ENCODE measurements around the gene TNRC6C. TPM values are rescaled to one million over a fixed set of nuclear protein-coding genes. Genes with fewer than 3 reads are reported as not detected.

Gene TNRC6C
- total RNA-seq, 2 donors from 2014 or later, result 21.1 to 24.5 TPM

DNA sequence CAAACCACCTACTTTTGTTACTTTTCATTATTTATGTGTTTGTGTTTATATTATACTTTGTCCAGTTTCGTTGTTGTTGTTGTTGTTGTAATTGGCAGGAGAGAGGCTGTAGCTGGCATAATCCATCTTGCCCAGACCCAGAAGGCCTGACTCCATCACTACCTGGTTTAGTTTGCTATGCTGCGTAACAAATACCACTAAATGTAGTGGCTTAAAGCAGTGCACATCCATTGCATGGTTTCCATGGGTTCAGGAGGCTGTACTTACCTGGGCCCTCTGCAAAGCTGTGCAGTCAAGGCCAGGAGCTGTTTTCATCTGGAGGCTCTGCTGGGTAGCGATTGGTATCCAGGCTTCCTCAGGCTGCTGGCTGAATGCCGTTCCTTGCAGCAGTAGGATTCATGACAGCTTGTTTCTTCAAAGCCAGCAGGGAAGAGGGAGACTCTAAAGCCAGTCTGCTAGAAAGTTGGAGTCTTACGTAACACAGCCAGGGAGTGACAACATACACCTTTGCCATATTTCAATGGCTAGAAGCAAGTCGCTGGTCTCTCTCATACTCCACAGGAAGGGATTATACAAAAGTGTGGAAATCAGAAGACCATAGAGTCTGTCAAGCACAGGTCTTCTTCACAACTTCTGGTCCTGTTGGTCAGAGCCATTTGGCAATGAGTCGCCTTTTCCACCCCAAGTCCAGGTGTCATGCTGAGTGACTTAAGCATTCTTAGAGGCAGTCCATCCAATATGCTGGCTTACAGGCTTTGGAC, 41.1 kb downstream of the TNRC6C start:
- DNase-seq (no peak), ATAC-seq (peak in 1 of 2 donors; percentile 31)
- intact Hi-C loops (cut with DNase I), result loop anchor here (5.0 to 10.0 kb wide), 2 partner anchors 37 to 455 kb away; no protein-coding TSS in a partner anchor

GRCh38 chr17:78000341-78000740, 41.8 kb downstream of the TNRC6C start:
- DNase-seq (no peak), ATAC-seq (peak in 1 of 2 donors; percentile 52)
- intact Hi-C loops (cut with DNase I), result loop anchor here in 1 of 2 donors (10.0 kb wide), 1 partner anchor 456 kb away; no protein-coding TSS in a partner anchor

GRCh38 chr17:78001182-78001581, 42.7 kb downstream of the TNRC6C start:
- ATAC-seq (no peak), DNase-seq (no peak)
- intact Hi-C loops (cut with DNase I), result loop anchor here in 1 of 2 donors (10.0 kb wide), 1 partner anchor 456 kb away; no protein-coding TSS in a partner anchor

DNA sequence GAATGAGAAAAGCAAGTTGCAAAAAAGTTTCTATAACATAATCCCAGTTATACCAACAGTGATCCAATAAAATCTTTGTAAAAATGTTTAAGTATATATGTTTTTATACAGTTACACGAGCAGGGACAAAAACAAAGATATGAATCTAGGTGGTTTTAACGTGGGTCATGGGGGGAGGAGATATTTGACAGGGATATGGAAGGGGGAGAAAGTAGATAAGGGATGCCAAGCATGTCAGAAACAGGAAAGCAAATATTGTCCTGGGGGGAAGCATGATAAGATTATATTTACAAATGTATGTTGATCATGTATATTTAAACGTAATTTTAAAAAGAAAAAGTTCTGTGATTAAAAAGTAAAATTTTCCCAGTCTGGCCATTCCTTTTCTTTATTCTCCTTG, 43.1 kb downstream of the TNRC6C start:
- ATAC-seq (no peak), DNase-seq (no peak)
- intact Hi-C loops (cut with DNase I), result loop anchor here in 1 of 2 donors (10.0 kb wide), 1 partner anchor 457 kb away; no protein-coding TSS in a partner anchor

DNA sequence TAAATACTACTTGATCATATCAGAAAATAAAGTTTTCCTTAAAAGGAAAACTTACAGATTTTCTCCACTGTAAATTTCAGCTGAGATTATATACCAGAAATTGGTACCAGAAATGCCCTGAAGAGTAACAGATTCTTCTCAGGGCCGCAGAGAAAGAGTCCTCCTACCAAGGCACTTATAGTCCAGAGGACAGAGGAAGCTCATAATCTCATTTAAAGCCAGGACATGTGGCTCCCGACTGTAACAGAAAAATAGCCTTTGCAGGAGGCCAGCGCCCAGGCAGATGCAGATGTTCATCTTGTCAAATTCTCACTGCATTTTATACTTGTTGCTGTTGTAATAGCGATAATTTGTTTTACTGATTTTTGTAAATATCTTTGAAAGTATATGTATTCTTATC, 43.7 kb downstream of the TNRC6C start:
- no peak for DNase-seq
- intact Hi-C loops (cut with DNase I), result loop anchor here in 1 of 2 donors (10.0 kb wide), 1 partner anchor 457 kb away; no protein-coding TSS in a partner anchor
- ATAC-seq, result no peak

- intact Hi-C loops (cut with DNase I), result loop anchor here in 1 of 2 donors (10.0 kb wide), 1 partner anchor 461 kb away; no protein-coding TSS in a partner anchor
- DNase-seq, result no peak
- ATAC-seq, result no peak
Measured at GRCh38 chr17:78005452-78006171, 47.1 kb downstream of the TNRC6C start.

DNA sequence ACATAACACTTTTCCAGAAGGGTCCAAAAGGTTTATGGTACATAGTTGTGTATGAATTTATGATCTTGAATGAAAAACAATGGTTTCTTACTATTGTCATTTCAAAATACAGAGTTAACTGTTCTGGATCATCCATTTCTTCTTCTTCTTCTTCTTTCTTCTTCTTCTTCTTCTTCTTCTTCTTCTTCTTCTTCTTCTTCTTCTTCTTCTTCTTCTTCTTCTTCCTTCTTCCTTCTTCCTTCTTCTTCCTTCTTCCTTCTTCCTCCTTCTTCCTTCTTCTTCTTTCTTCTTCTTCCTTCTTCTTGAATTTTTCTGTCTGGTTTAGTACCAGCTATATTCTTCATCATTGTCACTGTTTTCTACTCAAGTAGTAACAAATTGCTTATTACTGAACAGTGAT, 47.8 kb downstream of the TNRC6C start:
- ATAC-seq, result no peak
- intact Hi-C loops (cut with DNase I), result loop anchor here in 1 of 2 donors (10.0 kb wide), 1 partner anchor 462 kb away; no protein-coding TSS in a partner anchor
- DNase-seq, result no peak

DNA sequence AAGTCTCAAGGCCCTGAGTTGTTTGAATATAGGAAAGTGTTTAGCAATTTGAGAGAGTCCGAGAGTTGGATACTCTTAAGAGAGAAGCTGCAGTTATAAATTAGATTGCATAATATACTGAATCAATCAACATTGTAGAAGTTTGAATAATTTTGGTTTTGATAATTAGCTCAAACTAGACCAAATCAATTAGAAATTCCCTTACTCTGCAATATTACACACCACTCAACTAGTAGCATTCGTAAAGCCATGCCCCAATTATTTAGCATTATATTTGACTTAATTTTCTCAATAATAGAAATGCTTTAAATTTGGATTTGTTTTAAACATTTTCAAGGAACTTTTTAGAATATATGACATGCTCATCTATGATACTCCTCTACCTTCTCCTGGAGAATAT, 49.1 kb downstream of the TNRC6C start:
- DNase-seq, result no peak
- no peak for ATAC-seq
- intact Hi-C loops (cut with DNase I), result loop anchor here in 1 of 2 donors (10.0 kb wide), 1 partner anchor 463 kb away; no protein-coding TSS in a partner anchor

- ATAC-seq (no peak), DNase-seq (no peak)
- intact Hi-C loops (cut with DNase I), result loop anchor here in 1 of 2 donors (10.0 kb wide), 2 partner anchors 74 to 226 kb away; no protein-coding TSS in a partner anchor
Measured at GRCh38 chr17:78010759-78011158, 52.3 kb downstream of the TNRC6C start.

- DNase-seq, result no peak
- no peak for ATAC-seq
- intact Hi-C loops (cut with DNase I), result loop anchor here (2.0 to 10.0 kb wide), 3 partner anchors 72 to 470 kb away; no protein-coding TSS in a partner anchor
Measured at GRCh38 chr17:78012428-78012827, 53.9 kb downstream of the TNRC6C start.

- intact Hi-C loops (cut with DNase I), result loop anchor here (1.0 to 10.0 kb wide), 4 partner anchors 71 to 471 kb away; no protein-coding TSS in a partner anchor
- DNase-seq, result peak; percentile 31
- peak; percentile 72 to 73 for ATAC-seq
Measured at GRCh38 chr17:78013683-78014467, 55.4 kb downstream of the TNRC6C start.

DNA sequence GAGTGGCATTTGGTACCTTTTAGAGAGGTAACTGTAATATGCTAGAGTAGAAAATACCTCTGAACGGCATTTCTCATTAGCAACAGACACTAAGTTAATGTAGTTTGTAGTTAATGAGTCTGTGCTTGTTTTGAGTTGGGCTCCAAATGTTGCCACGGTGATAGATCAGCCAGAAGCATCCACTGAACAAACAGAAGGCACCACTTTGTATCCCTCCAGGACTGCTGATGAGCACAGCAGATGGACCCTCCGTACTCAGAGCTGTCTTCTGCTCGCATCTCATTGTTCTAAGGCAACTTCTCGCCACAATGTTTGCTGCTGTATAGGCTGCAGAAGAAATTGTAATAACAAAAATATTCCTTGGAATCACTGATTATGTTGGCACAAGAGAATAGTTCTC, 56.1 kb downstream of the TNRC6C start:
- intact Hi-C loops (cut with DNase I), result loop anchor here in 1 of 2 donors (10.0 kb wide), 2 partner anchors 70 to 230 kb away; no protein-coding TSS in a partner anchor
- ATAC-seq, result no peak

GRCh38 chr17:78016852-78017251, 58.3 kb downstream of the TNRC6C start:
- intact Hi-C loops (cut with DNase I), result loop anchor here in 1 of 2 donors (10.0 kb wide), 2 partner anchors 68 to 232 kb away; no protein-coding TSS in a partner anchor

More for the DNA sequence above, 56.1 kb downstream of the TNRC6C start:
- DNase-seq, result no peak

DNA sequence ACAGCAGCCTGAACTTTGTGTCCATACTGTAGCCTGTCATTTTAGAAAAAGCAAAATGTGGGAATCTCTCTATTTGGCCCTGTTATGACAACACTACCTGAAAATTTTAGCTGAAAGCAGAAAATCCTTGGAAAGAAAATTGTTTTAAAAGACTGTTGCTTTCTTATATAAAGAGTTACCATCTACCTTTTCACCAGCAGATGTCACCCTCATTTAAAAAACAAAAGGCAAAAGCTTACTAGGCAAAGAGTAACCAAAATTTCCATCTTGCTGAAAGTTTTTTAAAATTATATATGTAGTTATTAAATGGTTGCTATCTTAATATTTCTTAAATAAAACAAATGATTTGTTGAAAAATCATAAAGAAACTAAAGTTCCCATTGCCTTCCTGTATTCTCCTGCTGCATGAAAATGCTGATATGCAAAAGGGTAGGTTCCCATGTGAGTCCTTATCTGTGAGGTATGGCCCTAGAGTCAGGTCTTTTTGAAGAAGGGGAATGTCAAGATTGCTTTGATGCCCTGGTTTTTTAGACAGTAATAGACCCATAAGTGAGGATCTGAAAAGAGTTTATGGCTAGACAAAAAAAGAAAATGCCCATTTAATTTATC, 61.0 kb downstream of the TNRC6C start:
- intact Hi-C loops (cut with DNase I), result loop anchor here (2.0 to 10.0 kb wide), 3 partner anchors 65 to 235 kb away; no protein-coding TSS in a partner anchor
- ATAC-seq, result peak in 1 of 2 donors; percentile 62
- DNase-seq, result no peak

More at GRCh38 chr17:78016852-78017251, 58.3 kb downstream of the TNRC6C start:
- no peak for DNase-seq
- no peak for ATAC-seq

DNA sequence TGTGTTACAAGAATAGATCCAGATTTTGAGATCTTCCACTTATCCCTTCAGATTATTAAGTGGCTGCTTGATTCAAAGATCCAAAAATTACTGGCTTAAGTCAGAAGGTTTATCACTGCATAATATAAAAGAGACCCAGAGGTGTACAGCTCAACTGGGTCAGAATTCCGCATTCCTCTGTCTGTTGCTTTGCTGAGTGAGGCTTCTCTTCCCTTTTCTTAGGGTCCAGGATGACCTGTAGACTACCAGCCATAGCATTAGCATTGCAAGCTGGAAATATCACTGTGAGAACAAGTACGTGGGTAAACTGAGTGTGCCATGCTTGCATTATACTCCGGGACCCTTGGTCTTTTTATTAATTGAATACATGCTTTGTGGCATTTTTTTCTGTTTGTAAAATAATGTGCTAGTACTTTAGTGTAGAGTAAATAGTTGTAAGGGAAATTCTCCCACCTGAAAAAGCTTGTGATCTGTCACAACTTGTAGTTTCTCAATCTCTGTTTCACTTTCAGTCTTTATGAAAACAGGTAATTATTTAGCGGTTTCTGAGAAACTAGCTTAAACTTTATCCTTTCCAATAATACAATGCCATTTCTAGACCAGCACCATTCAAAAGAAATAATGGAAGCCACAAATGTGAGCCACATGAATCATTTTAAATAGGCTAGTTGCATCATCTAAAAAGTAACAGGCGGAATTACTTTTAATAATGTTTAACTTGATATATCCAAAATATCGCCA, 61.6 kb downstream of the TNRC6C start:
- no peak for ATAC-seq
- intact Hi-C loops (cut with DNase I), result loop anchor here (2.0 to 10.0 kb wide), 3 partner anchors 65 to 235 kb away; no protein-coding TSS in a partner anchor

GRCh38 chr17:78020717-78021108, 62.2 kb downstream of the TNRC6C start:
- DNase-seq (no peak), ATAC-seq (no peak)
- intact Hi-C loops (cut with DNase I), result no loop called here

More for the DNA sequence above, 61.6 kb downstream of the TNRC6C start:
- no peak for DNase-seq

DNA sequence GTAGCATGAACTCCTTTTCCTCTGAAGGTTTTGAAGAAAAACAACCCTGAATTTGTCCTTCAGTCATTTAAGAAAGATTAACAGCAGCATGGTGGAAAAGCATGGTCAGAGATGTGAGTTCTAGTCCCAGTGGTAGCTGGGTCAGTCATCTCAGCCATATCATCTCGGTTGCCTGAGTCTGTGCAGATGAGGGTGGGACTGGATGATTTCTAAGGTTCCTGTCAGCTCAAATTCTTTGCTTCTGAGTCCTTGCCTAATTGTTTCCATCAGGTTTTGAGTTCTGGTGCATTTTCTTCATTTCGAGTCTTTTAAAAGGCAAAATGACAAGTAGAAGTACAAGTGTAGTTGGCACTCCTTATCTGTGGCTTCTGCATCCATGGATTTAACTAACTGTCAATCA, 63.9 kb downstream of the TNRC6C start:
- ATAC-seq (no peak), DNase-seq (no peak)

More for the DNA sequence above, 63.9 kb downstream of the TNRC6C start:
- intact Hi-C loops (cut with DNase I), result no loop called here

Measured in left cardiac atrium (tissue), 4 donors.